ENCODE results near the gene NAPEPLD.
"Not testable (repeated sequence)": the region's sequence is repeated elsewhere in the genome, so short reads cannot be mapped to it uniquely, and the experiment has no call there.

NAPEPLD gene

DNA sequence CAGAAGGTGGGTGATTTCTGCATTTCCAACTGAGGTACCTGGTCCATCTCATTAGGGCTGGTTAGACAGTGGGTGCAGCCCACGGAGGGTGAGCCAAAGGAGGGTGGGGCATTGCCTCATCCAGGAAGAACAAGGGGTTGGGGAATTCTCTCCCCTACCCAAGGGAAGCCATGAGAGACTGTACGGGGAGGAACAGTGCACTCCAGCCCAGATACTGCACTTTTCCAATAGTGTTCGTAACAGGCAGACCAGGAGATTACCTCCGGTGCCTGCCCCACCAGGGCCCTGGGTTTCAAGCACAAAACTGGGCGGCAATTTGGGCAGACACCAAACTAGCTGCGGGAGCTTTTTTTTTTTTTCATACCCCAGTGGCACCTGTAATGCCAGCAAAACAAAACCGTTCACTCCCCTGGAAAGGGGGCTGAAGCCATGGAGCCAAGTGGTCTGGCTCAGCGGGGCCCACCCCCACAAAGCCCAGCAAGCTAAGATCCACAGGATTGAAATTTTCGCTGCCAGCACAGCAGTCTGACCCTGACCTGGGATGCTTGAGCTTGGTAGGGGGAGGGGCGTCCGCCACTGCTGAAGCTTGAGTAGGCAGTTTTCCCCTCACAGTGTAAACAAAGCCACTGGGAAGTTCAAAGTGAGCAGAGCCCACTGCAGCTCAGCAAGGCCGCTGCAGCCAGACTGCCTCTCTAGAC is 42.7 kb downstream of the NAPEPLD start:
- DNase-seq, result no peak

GRCh38 chr7:103101543-103101942 is 47.4 kb downstream of the NAPEPLD start:
- no peak for DNase-seq

GRCh38 chr7:103100348-103100747 is 48.6 kb downstream of the NAPEPLD start:
- no peak for DNase-seq

- DNase-seq, result no peak
Observed at GRCh38 chr7:103097041-103097440, 51.9 kb downstream of the NAPEPLD start.

DNA sequence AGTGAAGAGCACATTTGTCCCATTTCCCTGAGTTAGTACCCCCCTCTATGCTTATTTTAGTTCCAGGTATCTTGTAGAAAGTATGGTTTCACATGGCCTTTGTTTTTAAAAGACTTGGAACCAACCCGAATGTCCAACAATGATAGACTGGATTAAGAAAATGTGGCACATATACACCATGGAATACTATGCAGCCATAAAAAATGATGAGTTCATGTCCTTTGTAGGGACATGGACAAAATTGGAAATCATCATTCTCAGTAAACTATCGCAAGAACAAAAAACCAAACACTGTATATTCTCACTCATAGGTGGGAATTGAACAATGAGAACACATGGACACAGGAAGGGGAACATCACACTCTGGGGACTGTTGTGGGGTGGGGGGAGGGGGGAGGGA is 53.3 kb downstream of the NAPEPLD start:
- DNase-seq, result not testable (repeated sequence)

DNA sequence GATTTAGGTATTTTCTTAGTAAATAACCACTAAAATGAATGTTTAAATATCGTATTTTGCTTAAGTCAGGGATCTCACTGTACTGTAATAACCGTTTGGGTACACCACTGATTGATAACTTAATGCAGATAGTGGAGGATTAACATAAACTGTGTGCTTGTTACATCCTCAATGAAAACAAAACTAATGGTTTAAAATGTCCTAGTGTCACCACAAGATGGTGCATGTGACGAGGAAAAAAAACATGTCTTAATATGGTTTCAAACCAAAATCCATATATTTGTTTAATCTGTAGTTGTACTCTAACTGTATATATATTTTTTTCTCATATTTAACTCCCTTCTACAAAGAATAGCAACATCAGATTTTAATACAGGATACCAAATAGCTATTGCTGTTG is 54.8 kb downstream of the NAPEPLD start:
- DNase-seq, result no peak

GRCh38 chr7:103093429-103093828 is 55.5 kb downstream of the NAPEPLD start:
- DNase-seq, result no peak

DNA sequence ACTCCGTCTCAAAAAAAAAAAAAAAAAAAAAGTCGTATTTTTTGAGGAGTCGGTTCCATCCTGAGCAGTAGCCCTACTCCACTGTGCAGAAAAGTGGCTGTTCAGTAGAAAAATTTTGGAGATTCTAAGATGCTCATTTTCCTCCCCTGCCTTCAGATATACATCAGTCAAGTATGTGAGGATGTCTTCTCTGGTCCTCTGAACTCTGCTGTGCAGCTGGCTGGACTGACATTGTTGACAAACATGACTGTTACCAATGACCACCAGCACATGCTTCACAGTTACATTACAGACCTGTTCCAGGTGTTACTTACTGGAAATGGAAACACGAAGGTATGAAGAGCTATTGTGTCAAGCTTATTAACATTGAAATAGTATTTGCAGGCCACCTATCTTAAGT is 56.6 kb downstream of the NAPEPLD start:
- not testable (repeated sequence) for DNase-seq

DNA sequence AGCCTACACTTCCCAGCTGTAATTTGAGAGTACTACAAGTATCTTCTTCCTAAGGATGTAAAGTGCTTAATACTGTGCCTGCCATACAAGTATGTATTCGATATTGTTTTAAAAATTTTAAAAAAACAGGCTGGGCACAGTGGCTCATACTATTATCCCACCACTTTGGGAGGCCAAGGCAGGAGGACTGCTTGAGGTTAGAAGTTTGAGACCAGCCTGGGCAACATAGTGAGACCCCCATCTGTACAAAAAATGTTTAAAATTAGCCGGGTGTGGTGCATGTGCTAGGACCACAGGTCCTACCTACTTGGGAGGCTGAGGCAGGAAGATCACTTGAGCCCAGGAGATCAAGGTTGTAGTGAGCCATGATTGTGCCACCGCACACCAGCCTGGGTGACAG is 65.7 kb downstream of the NAPEPLD start:
- no peak for DNase-seq

DNA sequence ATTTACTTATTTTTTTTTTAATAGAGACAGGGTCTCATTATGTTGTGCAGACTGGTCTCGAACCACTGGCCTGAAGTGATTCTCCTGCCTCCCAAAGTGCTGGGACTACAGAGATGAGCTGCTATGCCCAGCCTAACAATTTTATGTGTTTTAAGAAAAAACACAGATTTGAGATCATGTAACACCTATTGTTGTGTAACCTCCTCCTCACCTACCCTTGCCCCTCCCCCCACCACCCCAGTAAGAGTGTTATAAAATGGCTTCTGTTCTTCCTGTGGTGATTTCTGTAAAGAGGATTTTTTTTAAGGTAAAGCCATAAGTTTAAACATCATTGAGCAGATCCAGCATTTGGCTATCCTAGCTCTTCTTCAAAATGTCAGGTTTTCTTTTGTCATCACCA is 66.4 kb downstream of the NAPEPLD start:
- DNase-seq, result no peak

- DNase-seq, result no peak
Observed at GRCh38 chr7:103080923-103081322, 68.0 kb downstream of the NAPEPLD start.

GRCh38 chr7:103079836-103080235 is 69.1 kb downstream of the NAPEPLD start:
- no peak for DNase-seq

- not testable (repeated sequence) for DNase-seq
Observed at GRCh38 chr7:103078226-103078625, 70.7 kb downstream of the NAPEPLD start.

DNA sequence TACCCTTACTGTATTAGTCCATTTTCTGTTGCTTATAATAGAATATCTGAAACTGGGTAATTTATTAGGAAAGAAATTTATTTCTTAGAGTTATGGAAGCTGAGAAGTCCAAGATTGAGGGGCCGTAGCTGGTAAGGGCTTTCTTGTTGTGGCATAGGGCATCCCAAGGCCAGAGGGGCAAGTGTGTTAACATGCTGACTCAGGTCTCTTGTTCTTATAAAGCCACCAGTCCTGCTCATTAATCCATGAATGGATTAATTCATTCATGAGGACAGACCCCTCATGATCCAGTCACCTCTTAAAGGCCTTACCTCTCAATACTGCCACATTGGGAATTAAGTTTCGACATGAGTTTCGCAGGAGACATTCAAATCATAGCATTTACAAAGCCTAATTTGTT is 71.6 kb downstream of the NAPEPLD start:
- DNase-seq, result no peak

DNA sequence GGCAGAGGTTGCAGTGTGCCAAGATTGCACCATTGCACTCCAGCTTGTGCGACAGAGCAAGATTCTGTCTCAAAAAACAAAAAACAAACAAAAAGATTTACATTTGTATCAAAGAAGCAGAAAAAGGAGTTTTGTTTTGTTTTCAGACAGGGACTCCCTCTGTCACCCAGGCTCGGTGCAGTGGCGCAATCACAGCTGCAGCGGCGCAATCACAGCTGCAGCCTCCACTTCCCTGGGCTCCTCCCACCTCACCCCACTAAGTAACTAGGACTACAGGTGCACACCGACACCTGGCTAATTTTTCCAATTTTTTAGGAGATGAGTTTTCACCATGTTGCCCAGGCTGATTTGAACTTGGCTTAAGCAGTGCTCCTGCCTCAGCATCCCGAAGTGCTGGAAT is 72.1 kb downstream of the NAPEPLD start:
- DNase-seq, result no peak

GRCh38 chr7:103075337-103075918 is 73.5 kb downstream of the NAPEPLD start:
- DNase-seq, result no peak

- peak; percentile 84 for DNase-seq
Observed at GRCh38 chr7:103074519-103075336, 74.2 kb downstream of the NAPEPLD start, which contains the start of the genes ARMC10 and FBXL13. ARMC10 (plus strand) TSS chr7:103075140; CDS start chr7:103075273, 133 bp downstream. FBXL13 (minus strand) TSS chr7:103074796.

DNA sequence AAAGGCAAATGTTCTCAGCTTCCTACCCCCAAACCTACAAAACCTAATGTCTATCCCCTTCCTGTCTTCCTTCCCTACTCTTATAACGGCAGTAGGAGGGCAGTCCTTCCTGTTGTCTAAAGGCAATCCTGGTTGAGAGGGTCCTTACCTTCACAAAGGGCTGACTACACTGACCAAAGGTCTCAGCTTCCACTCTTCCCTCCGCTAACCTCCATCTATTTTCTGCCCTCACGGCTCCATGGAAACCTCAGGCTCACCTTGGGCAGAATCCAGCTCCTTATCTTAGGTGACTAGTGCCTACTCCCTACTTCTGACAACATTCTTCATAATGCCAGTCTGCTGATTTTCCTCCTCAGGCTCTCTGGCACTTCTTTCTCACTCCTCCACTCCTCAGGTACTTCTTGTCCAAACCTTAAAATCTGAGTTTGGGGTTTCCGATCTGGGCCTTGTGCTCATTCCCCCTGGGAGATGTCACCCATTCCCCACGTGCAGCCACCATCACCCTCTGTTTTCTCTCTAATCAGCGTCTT is 74.8 kb downstream of the NAPEPLD start:
- no peak for DNase-seq

GRCh38 chr7:103071000-103071399 is 77.9 kb downstream of the NAPEPLD start:
- DNase-seq, result no peak

DNA sequence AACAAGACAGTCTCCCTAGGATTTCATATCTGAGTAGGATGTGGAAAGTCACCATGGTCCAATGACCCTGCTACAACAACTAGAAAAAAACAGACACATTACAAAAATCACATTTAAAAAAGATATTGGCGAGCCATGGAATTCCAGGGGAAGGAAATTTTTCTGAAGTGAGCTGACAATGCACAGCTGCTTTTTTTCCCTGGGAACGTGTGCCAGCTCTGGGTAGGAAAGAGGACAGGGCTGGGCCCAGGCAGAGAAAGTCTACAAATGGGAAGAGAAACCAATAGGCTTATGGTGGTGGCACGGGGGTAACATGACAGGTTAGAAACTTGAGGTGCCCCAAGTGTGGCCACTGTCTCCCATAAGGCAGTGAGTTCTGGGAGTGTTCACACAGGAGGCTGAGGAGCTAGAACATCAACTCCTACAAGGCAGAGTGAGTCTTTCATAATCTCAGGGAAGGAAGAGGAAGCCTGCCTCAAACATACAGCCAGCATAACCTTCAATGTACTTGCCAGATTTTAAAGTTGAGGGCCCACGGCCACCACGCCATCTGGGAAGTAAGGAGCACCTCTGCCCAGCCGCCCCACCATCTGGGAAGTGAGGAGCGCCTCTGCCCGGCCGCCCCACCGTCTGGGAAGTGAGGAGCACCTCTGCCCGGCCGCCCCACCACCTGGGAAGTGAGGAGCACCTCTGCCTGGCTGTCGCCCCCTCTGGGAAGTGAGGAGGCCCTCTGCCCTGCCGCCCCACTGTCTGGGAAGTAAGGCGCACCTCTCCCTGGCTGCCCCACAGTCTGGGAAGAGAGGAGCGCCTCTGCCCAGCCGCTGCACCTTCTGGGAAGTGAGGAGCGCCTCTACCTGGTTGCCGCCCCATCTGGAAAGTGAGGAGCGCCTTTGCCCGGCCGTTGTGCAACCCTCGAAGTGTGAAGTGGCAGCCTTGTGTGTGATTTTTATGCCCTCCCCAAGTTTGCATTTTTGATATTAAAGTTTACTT is 80.2 kb downstream of the NAPEPLD start:
- DNase-seq, result no peak

DNA sequence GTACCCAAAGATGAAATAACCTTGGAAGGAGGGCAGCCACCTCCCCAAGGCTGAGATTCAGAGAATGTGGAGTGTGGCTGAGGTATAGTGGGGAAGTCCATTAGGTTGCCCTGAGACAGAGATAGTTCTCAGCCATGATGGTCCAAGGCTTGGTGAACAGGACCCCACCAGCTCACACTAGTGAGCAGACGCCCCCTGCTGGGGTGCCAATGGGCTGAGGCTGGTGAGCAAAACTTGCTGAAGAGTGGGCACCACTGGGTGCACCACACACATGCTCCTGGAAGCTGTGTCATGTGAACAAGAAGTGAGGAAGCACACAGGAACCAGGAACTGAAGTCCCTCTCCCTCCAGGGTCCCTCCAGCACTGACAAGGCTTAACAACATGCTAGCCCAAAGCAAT is 83.2 kb downstream of the NAPEPLD start:
- DNase-seq, result peak; percentile 23

GRCh38 chr7:103063895-103064294 is 85.0 kb downstream of the NAPEPLD start:
- no peak for DNase-seq
